Activated CD4-positive, CD25-positive, alpha-beta regulatory T cell treated with anti-CD3 and anti-CD28 coated beads, Interleukin-2, amount 50 U/mL, for 72 hours (primary cell): ENCODE measurements around the gene ZFYVE19.

Source experiments
- DNase-seq: peaks from one replicate; pipeline ENCODE4 v3.0.0; 2021

Gene ZFYVE19

GRCh38 chr15:40807028-40807887 is at the start of gene ZFYVE19, which contains the start of gene DNAJC17:
Gene ZFYVE19 (plus strand): TSS chr15:40807089. CDS start chr15:40807590, 501 bp downstream.
Gene DNAJC17 (minus strand): TSS chr15:40807473. CDS start chr15:40807446, 27 bp downstream.
- DNase-seq: peak; percentile 94

GRCh38 chr15:40759961-40760360 is 46.9 kb upstream of the ZFYVE19 start:
- DNase-seq: no peak

- peak; percentile 60 for DNase-seq
These were observed 43.7 kb upstream of the ZFYVE19 start for GRCh38 chr15:40762919-40763800.

- peak; percentile 70 for DNase-seq
These were observed 42.9 kb upstream of the ZFYVE19 start, which contains the start of gene GCHFR for GRCh38 chr15:40763801-40764628. Gene GCHFR (plus strand): TSS chr15:40764068. CDS start chr15:40764181, 113 bp downstream.

GRCh38 chr15:40764629-40765103 is 42.2 kb upstream of the ZFYVE19 start:
- no peak for DNase-seq

- DNase-seq: no peak
These were observed 40.6 kb upstream of the ZFYVE19 start for GRCh38 chr15:40766194-40766815.

GRCh38 chr15:40766906-40767837 is 39.7 kb upstream of the ZFYVE19 start:
- DNase-seq: no peak

GRCh38 chr15:40767838-40768500 is 38.9 kb upstream of the ZFYVE19 start:
- no peak for DNase-seq

GRCh38 chr15:40768521-40769273 is 38.2 kb upstream of the ZFYVE19 start:
- no peak for DNase-seq

GRCh38 chr15:40769274-40770146 is 37.4 kb upstream of the ZFYVE19 start, which contains the start of gene C15orf62:
Gene C15orf62 (plus strand): TSS chr15:40769980. CDS start chr15:40770496, 516 bp downstream.
- peak; percentile 48 for DNase-seq

GRCh38 chr15:40770147-40770721 is 36.7 kb upstream of the ZFYVE19 start:
- no peak for DNase-seq

- DNase-seq: no peak
These were observed 35.6 kb upstream of the ZFYVE19 start for GRCh38 chr15:40771242-40771641.

- no peak for DNase-seq
These were observed 34.9 kb upstream of the ZFYVE19 start for GRCh38 chr15:40772014-40772413.

GRCh38 chr15:40773496-40773895 is 33.4 kb upstream of the ZFYVE19 start:
- DNase-seq: no peak

- DNase-seq: no peak
These were observed 33.0 kb upstream of the ZFYVE19 start for GRCh38 chr15:40773902-40774301.

GRCh38 chr15:40775007-40775406 is 31.9 kb upstream of the ZFYVE19 start:
- no peak for DNase-seq

- DNase-seq: no peak
These were observed 31.0 kb upstream of the ZFYVE19 start for GRCh38 chr15:40775740-40776536.
